Pancreas (tissue), 10 donors: ENCODE measurements around the gene TICRR. TPM values are rescaled to one million over a fixed set of nuclear protein-coding genes. Genes with fewer than 3 reads are reported as not detected.

Experiments used
- ATAC-seq, 4 donors: fragments of 200-7000 bp; cut with Tn5 transposase; one replicate each; pipeline versions ENCODE4 v1.8.0 to v1.9.1; 2020; ENCODE audit warnings: mild to moderate bottlenecking in 4 of 4, moderate library complexity in 4 of 4
- DNase-seq, 6 donors: peaks; one replicate each; pipeline ENCODE4 v3.0.0-alpha.2; 2020
- FAIRE-seq: peaks from 2 replicates; lab custom pipeline; 2012; peaks lifted over from hg19 to GRCh38; lab: Jason Lieb, UNC
- H3K27ac ChIP-seq, 4 donors: fragments of 200-600 bp; sonication (generic); 1 replicate in 3 of 4; 2 replicates in 1 of 4; pipeline versions ENCODE4 v1.5.0 to v1.8.0; 2020
- H3K27me3 ChIP-seq, 4 donors: fragments of 200-600 bp; one replicate each; pipeline ENCODE4 v1.8.0; 2021
- H3K36me3 ChIP-seq, 3 donors: fragments of 200-600 bp; sonication (generic) in 1 of 3; one replicate each; pipeline versions ENCODE4 v1.5.0 to v1.8.0; 2020 to 2021
- H3K4me1 ChIP-seq, 3 donors: fragments of 200-600 bp; one replicate each; pipeline ENCODE4 v1.8.0; 2021
- H3K4me3 ChIP-seq, 4 donors: fragments of 200-600 bp; sonication (generic) in 2 of 4; one replicate each; pipeline versions ENCODE4 v1.5.0 to v1.8.0; 2020 to 2021
- H3K9me3 ChIP-seq, 4 donors: fragments of 200-600 bp; one replicate each; pipeline ENCODE4 v1.8.0; 2021
- WGBS, 2 donors: extraction: QIAGEN DNeasy Blood & Tissue Kit; methylation state at CpG; one replicate each; pipeline ENCODE4 v1.1.7; 2013; 5-methylcytosine and 5-hydroxymethylcytosine counted together
- intact Hi-C, 3 donors: fragments of 100-400 bp; cut with DNase I; formaldehyde crosslinking; loops; one replicate each; pipeline versions ENCODE4 v1.11.1 to v1.14.2; 2022
- polyA plus RNA-seq, 2 donors: library from polyadenylated mRNA; stranded (reverse); fragments of 200-250 nt; gene quantifications; one replicate each; pipeline ENCODE4 v1.2.3, GENCODE V29; 2013
- total RNA-seq, 6 donors: library from RNA; stranded (reverse); fragmentation: NEBNext Ultra II Directional in 4 of 6; extraction: Animal tissue kit (Norgen Biotek cat#: 25700) in 4 of 6; gene quantifications; one replicate each; pipeline versions ENCODE4 v1.2.1 to v1.2.4, GENCODE V29; 2021 to 2023
- TF ChIP-seq, protein P1 (sequence below), 4 donors: fragments of 200-600 bp; sonication (generic) in 3 of 4; IDR thresholded peaks; one replicate each; pipeline versions ENCODE4 v1.5.0 to v1.8.0; 2021; ENCODE audit warnings: antibody characterized with exemption in 4 of 4
- donor health status: healthy with polysubstance abuse.
- donor health status: DM: no; HTN: no; CAD: no; lungs with moderate emphysema.
- donor health status: DM: no; HTN: no; CAD: no.
- donor health status: control.
- donor health status: control.
- donor health status: Bipolar disorder and iron deficiency.
- donor health status: DM: yes; HTN: yes; CAD: no.
- donor health status: DM: no; HTN: no; CAD: no.
- donor health status: DM: no; HTN: no; CAD: no.
- donor health status: DM: yes; HTN: yes; CAD: no.

Gene TICRR
- total and polyA plus RNA-seq, 8 donors, result 0.03 to 0.18 (median 0.13) TPM; not detected in 3

DNA sequence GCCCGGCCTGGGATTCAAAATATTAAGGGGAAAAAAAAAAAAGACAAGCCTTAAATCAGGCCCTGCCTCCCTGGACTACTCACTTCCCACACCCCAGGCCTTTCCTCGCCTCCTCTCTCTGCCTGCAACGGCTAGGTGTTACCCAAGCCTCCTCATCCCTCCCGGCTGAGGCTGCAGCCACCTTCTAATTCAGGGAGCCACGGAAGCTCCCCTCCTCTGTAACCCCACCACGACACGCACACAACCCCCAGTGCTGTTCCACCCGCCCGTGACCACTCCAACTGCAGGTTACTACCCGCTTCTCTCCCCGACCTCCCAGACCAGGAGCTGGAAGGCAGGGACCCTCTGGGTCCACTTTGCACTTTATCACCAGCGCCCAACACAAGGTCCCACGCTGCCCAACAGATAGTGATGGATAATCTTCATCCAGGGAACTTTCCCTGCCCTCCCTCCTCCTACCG, 79.1 kb downstream of the TICRR start:
- DNase-seq (peak in 1 of 6 donors; percentile 38), ATAC-seq (peak in 1 of 4 donors; percentile 8), FAIRE-seq (no peak)
- H3K9me3 ChIP-seq, result no peaks in the 10 kb centered on the region
- TF ChIP-seq, protein P1, sequence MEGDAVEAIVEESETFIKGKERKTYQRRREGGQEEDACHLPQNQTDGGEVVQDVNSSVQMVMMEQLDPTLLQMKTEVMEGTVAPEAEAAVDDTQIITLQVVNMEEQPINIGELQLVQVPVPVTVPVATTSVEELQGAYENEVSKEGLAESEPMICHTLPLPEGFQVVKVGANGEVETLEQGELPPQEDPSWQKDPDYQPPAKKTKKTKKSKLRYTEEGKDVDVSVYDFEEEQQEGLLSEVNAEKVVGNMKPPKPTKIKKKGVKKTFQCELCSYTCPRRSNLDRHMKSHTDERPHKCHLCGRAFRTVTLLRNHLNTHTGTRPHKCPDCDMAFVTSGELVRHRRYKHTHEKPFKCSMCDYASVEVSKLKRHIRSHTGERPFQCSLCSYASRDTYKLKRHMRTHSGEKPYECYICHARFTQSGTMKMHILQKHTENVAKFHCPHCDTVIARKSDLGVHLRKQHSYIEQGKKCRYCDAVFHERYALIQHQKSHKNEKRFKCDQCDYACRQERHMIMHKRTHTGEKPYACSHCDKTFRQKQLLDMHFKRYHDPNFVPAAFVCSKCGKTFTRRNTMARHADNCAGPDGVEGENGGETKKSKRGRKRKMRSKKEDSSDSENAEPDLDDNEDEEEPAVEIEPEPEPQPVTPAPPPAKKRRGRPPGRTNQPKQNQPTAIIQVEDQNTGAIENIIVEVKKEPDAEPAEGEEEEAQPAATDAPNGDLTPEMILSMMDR (IDR thresholded peaks at IDR 0.05), result no peak
- no peaks in the 10 kb centered on the region for H3K36me3 ChIP-seq
- intact Hi-C loops, result no loop called here
- no peaks in the 10 kb centered on the region for H3K27me3 ChIP-seq
- peak overlapping the region in 3 of 4 donors; percentile 25 to 62 (median 52) for H3K4me3 ChIP-seq
- H3K4me1 ChIP-seq, result no peaks in the 10 kb centered on the region
- 67 to 73% methylated on average over 14 of the region's 14 CpGs for WGBS, 2 donors
- H3K27ac ChIP-seq, result no peak overlapping the region

DNA sequence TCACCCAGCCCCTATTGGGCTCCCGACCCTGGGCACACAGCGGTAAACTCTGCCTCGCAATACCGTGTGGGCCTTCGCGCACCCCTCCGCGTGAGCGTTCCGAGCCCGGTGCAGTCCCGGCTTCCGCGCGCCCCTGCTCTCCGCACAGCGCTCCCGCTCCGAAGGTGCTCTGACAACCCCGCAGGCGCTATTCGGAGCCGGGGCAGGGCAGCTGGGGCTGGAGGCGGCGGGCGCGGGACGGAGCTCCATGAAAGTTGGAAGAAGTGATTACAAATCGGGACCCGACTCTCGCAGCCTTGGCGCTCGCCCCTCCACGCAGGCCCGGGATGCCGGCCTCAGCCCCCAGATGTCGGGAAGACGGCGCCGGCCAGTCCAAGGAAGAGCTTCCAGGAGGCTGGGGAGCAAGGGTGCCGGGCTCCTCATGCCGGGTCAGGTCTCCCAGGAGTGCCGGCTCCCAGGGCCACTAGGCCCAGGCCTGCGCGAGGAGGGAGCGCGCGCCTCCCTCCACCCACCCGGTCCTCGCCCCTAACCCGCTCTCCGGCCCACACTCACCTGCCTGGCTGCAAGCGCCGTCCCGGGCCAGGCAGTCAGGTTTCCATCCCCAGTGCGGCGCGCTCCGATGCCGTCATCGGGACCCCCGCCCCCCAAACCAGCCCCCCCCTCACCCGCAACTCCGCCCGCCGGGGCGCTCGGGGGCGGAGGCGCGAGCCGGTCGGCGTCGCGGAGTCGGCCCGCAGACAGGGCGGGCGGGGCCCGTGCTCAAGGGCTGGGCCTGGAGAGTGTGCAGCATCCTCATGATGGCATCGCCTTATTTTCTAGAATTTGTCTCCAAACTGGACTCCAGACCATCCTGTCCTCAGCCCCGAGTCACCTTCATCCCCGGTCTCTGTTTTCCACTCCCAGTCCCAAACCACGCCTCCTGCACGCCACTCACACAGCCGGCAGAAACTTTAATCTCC, 79.9 kb downstream of the TICRR start, which contains the start of gene KIF7:
Gene KIF7, minus strand, starts transcription at position 621 of the 959 bp plus-strand sequence. CDS start 2,537 bp downstream, outside the sequence.
- peak within 1 kb of the TSS; percentile 25 to 62 (median 42) for H3K4me3 ChIP-seq
- 4% methylated on average over 63 to 87 of the region's 87 CpGs for WGBS, 2 donors
- H3K9me3 ChIP-seq, result no peaks in the 10 kb centered on the region
- DNase-seq (peak in 3 of 6 donors; percentile 41 to 78 (median 75)), FAIRE-seq (no peak), ATAC-seq (peak; percentile 62 to 85 (median 78))
- no peaks in the 10 kb centered on the region for H3K27me3 ChIP-seq
- TF ChIP-seq, protein P1 (IDR thresholded peaks at IDR 0.05), result no peak
- no peaks in the 10 kb centered on the region for H3K36me3 ChIP-seq
- H3K27ac ChIP-seq, result no peak within 1 kb of the TSS
- intact Hi-C loops, result no loop called here
- H3K4me1 ChIP-seq, result no peaks in the 10 kb centered on the region

DNA sequence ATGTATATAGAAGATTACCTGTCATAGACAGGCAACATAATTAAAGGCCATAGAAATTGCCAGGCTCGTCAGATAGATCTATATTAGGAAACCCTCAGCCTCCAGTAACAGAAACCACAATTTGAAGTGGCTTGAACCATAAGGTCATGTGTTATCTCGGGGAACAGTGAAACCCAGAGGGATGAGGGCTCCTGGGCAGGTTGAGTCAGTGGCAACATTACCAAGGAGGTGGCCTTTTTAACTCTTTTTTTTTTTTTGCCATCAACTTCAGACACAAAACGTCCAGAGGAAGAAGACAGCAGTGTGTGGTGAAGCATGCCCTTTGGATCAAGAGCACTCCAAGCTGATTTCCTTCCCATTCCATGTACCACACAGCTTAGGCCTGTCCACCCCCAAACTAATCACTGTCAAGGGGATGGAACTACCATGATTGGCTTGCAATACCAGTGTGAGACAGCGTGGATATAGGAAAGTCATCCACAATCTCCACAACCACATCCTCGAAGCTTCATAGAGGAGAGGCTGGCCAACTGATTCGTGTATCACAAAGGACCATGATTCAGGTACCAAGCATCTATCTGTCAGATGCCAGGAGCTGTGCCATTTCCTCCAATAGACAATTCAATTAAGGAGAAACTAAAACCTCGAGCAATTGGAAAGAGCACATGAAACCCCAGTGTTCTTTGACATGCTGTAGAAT, 81.0 kb downstream of the TICRR start:
- H3K27me3 ChIP-seq, result no peaks in the 10 kb centered on the region
- H3K9me3 ChIP-seq, result no peaks in the 10 kb centered on the region
- ATAC-seq (no peak), DNase-seq (no peak), FAIRE-seq (no peak)
- TF ChIP-seq, protein P1 (IDR thresholded peaks at IDR 0.05), result no peak
- no peak overlapping the region for H3K27ac ChIP-seq
- H3K4me1 ChIP-seq, result no peaks in the 10 kb centered on the region
- intact Hi-C loops, result no loop called here
- no peaks in the 10 kb centered on the region for H3K36me3 ChIP-seq
- 78 to 91% methylated on average over 7 of the region's 7 CpGs for WGBS, 2 donors
- no peak overlapping the region for H3K4me3 ChIP-seq

DNA sequence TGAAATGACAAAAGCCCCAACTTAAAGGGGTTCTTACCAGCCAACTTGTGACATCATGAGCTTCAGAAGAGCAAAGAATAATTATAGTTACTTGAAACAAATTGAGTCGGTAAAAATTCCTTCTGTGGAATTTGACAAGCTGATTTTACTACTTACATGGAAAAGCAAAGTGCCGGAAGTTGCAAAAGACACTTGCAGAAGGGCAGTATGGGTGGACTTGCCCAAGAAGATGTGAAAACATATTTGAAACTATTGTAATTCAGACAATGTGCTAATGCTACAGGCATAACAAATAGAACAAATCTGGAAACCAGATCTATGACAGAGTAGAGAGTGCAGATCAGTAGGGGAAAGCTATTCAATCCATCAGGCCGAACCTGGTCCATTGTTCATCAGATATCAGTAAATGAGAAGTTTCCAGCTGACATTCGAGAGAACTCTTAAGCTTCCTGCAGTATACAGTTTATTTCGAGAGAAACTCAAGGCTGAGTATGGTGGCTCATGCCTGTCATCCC, 82.5 kb downstream of the TICRR start:
- H3K27ac ChIP-seq, result no peak overlapping the region
- TF ChIP-seq, protein P1 (IDR thresholded peaks at IDR 0.05), result no peak
- 73 to 79% methylated on average over 5 of the region's 5 CpGs for WGBS, 2 donors
- no peaks in the 10 kb centered on the region for H3K4me1 ChIP-seq
- ATAC-seq, result no peak
- DNase-seq, result no peak
- FAIRE-seq, result no peak
- H3K27me3 ChIP-seq, result no peaks in the 10 kb centered on the region
- H3K36me3 ChIP-seq, result no peaks in the 10 kb centered on the region
- H3K9me3 ChIP-seq, result no peaks in the 10 kb centered on the region
- no peak overlapping the region for H3K4me3 ChIP-seq
- intact Hi-C loops, result no loop called here
